GM10248 (cell line): ENCODE results near the gene MYT1.

Experiments
- CTCF ChIA-PET: fragments of 300-600 bp; sonication (Branson Sonifier 250); formaldehyde crosslinking; extraction: SDS; loops from one replicate; lab custom pipeline; 2021; ENCODE audit warnings: antibody characterized with exemption; lab: Yijun Ruan, JAX
- POLR2A ChIA-PET: fragments of 350-650 bp; sonication (Branson Sonifier 250); formaldehyde crosslinking; extraction: SDS; loops from one replicate; lab custom pipeline; 2020; ENCODE audit warnings: antibody characterized with exemption; lab: Yijun Ruan, JAX
- DNase-seq: peaks from one replicate; pipeline ENCODE4 v3.0.0; 2012; ENCODE audit errors: extremely low spot score
- TF ChIP-seq, protein P1 (sequence below): IDR thresholded peaks from 2 replicates; pipeline ENCODE4 v1.5.1; 2012; ENCODE audit warnings: mild to moderate bottlenecking, low read depth; ENCODE audit errors: extremely low read depth, missing control alignments, control extremely low read depth

The MYT1 gene

DNA sequence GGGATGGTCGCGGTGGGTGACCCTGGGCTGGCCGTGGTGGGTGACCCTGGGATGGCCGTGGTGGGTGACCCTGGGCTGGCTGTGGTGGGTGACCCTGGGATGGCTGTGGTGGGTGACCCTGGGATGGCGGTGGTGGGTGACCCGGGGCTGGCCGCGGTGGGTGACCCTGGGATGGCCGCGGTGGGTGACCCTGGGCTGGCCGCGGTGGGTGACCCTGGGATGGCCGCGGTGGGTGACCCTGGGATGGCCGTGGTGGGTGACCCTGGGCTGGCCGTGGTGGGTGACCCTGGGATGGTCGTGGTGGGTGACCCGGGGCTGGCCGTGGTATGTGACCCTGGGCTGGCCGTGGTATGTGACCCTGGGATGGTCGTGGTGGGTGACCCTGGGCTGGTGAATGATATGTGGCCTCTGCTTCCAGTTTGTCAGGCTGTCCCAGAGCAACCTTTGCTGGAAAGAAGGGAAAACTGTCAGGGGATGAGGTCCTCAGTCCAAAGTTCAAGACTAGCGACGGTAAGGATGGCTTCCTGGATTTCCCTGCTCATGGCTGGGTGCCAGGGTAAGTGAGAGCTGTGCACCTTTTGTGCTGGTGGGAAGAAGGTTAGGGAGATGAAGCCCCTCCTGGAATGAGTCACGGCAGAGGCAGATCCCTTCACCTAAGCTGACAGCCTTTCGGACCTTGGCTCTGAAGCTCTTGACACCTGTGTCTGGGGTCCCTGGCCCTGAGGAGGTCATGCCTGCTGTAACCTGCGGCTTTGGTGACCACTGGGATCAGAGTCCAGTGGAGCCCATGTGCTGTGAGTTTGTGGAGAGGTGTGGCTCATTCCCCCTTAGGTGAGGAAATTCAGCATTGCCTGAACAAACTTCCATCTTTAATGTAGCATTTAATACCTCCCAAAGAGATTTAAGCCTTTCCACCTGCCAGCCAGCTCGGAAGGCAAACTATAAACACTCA, 72.2 kb downstream of the MYT1 start:
- CTCF ChIA-PET = interaction anchor here (1.0 to 1.3 kb wide), 3 partner anchors 14 to 50 kb away, joined by 3 to 5 read pairs (median 3); no protein-coding TSS in a partner anchor
- POLR2A ChIA-PET = no interaction called here
- DNase-seq = no peak
- TF ChIP-seq, protein P1, sequence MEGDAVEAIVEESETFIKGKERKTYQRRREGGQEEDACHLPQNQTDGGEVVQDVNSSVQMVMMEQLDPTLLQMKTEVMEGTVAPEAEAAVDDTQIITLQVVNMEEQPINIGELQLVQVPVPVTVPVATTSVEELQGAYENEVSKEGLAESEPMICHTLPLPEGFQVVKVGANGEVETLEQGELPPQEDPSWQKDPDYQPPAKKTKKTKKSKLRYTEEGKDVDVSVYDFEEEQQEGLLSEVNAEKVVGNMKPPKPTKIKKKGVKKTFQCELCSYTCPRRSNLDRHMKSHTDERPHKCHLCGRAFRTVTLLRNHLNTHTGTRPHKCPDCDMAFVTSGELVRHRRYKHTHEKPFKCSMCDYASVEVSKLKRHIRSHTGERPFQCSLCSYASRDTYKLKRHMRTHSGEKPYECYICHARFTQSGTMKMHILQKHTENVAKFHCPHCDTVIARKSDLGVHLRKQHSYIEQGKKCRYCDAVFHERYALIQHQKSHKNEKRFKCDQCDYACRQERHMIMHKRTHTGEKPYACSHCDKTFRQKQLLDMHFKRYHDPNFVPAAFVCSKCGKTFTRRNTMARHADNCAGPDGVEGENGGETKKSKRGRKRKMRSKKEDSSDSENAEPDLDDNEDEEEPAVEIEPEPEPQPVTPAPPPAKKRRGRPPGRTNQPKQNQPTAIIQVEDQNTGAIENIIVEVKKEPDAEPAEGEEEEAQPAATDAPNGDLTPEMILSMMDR = no peak

DNA sequence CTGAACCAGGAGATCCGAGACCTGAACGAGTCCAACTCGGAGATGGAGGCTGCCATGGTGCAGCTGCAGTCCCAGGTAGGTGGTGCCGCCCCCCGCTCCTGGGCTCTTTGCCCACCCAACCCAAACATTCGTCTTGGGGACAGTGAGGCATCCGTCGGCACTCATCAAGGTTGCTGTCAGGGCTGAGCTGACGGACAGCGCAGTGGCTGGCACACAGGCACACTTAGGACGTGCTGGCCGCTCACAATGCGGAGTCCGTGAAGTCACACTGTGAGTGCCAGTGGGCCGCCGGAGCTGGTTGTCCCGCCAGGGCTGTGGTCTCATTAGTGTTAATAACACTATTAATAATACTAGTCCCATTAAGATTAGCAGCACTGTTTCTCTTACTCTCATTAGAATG, 73.1 kb downstream of the MYT1 start:
- TF ChIP-seq, protein P1 = no peak
- DNase-seq = no peak
- ChIA-PET POLR2A (no interaction called here), CTCF (interaction anchor here (1.0 to 1.3 kb wide), 4 partner anchors 13 to 49 kb away, joined by 3 to 5 read pairs (median 3); no protein-coding TSS in a partner anchor)

DNA sequence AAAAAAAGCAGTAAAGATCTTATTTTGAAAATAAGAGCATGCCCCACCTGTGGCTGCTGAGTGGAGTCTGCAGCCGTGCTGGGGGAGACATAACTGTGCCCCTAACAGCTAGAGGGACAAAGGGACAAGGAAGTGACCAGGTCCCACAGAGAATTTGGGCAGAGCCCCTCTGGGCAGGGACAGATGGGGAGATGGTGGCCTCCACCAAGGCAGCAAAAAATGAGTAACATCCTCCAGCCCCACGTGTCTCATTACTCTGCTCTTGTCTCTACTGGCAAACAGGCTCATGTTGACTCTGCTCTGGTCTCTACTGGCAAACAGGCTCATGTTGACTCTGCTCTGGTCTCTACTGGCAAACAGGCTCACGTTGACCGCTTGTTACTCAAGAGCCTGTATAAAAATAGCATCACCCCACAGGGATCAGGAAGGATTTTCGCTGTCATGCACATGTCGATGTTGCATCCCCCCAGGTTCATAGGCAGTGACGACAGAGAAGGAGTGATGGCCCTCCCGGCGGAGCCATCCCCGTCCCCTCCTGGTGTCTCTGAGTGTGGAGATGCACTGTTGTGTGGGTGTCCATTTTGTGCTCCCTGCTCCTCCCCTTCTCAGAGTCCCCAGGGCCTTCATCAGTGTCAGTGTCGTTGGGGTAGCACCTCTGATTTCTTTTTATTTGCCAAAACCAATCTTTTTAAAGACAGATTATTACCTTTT, 74.0 kb downstream of the MYT1 start:
- ChIA-PET CTCF (interaction anchor here (1.0 kb wide), 1 partner anchor 14 kb away, joined by 3 read pairs; no protein-coding TSS in a partner anchor), POLR2A (no interaction called here)
- TF ChIP-seq, protein P1 = no peak
- no peak for DNase-seq

DNA sequence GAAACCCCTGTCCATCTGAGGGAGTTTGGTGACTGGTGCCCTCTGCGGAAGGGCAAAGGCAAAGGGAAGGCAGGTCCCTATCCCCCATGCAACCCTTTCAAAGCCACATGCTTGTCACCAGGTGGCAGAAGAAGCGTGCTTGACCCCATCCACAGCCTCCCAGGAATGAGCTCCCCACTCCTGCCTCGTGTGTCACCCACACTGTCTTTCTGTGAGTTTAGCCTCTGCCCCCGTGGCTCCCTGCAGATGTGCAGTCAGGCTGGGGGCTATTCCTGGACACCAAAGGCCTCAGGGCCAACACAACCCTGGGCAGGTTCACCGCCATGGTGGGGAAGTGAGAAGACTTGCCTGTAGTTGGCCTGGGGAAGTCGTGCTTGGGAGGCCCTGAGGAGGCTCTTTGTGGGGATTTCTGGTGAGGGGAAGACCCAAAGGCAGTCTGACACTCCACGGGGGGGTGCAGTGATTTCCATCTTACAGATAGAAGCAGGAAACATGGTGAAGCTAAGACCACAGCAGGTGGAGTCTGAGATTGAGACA, 74.7 kb downstream of the MYT1 start:
- ChIA-PET CTCF (interaction anchor here (1.1 to 1.7 kb wide), 3 partner anchors 15 to 46 kb away, joined by 3 to 11 read pairs (median 4); partner anchors contain the start of gene PCMTD2), POLR2A (no interaction called here)
- peak; percentile 87 for DNase-seq
- TF ChIP-seq, protein P1 = no peak

DNA sequence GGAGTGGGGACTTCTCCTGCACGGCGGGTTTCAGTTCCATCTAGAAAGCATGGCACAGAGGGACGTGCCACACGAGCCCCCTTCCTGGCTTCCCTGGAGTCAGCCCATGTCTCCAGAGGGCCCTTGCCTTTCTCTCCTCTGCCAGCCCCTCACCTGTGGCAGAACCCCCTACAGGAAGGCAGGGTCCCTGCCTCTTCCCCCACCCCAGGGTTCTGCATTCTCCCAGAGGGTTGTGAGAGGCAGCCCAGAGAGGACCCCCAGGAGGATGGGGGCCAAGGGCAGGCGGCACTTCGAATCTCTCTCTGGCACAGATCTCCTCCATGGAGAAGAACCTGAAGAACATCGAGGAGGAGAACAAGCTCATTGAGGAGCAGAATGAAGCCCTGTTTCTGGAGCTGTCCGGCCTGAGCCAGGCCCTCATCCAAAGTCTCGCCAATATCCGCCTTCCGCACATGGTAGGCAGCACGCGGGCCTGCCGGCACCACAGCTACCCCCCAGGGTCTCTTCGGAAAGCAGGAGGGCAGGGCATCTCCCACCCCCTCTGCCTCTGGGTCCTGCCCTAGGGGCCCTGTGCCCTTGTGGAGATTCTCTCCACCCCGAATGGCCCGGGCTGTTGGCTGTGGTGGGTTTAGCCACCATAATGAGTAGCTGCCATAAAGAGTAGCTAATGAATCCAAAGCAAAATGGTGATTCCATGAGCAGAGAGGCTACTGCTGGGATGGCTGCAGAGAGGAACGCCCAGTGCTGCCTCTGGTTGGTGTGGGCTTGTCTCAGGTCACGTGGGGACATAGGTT, 75.4 kb downstream of the MYT1 start:
- no peak for DNase-seq
- CTCF ChIA-PET = interaction anchor here (1.1 to 1.7 kb wide), 4 partner anchors 16 to 46 kb away, joined by 3 to 11 read pairs (median 4); partner anchors contain the start of gene PCMTD2
- POLR2A ChIA-PET = no interaction called here
- TF ChIP-seq, protein P1 = no peak
